ENCODE data around the gene RPS3.

GRCh38 chr11:75374646-75375045 lies 24.7 kb upstream of the RPS3 start:
- TF ChIP-seq CTCF (IDR thresholded peaks at IDR 0.05), result no peak
- no peak for TF ChIP-seq POLR2A (IDR thresholded peaks at IDR 0.05)
